WERI-Rb-1 (cell line): ENCODE results near the gene USP14.

Source experiments
- DNase-seq: peaks from one replicate; pipeline ENCODE4 v3.0.0-alpha.2; 2020
- H3K27ac ChIP-seq: fragments of 250-450 bp; sonication (Bioruptor Pico); 2 replicates; pipeline ENCODE4 v1.5.1; 2020; ENCODE audit warnings: mild to moderate bottlenecking, moderate library complexity
- H3K27me3 ChIP-seq: fragments of 250-450 bp; sonication (Bioruptor Pico); 2 replicates; pipeline ENCODE4 v1.5.1; 2021; ENCODE audit warnings: mild to moderate bottlenecking, low read depth, moderate library complexity; ENCODE audit not compliant: insufficient read depth, severe bottlenecking
- H3K36me3 ChIP-seq: fragments of 250-450 bp; sonication (Bioruptor Pico); 2 replicates; pipeline ENCODE4 v1.5.1; 2020; ENCODE audit warnings: mild to moderate bottlenecking, moderate library complexity
- H3K4me3 ChIP-seq: 2 replicates; pipeline ENCODE4 v1.5.1; 2011; ENCODE audit warnings: low read depth, mild to moderate bottlenecking, control low read depth, low read length
- H3K9me3 ChIP-seq: fragments of 250-450 bp; sonication (Bioruptor Pico); 2 replicates; pipeline ENCODE4 v1.5.1; 2021; ENCODE audit warnings: mild to moderate bottlenecking, moderate library complexity; ENCODE audit not compliant: severe bottlenecking
- CTCF ChIP-seq: IDR thresholded peaks from 2 replicates; pipeline ENCODE4 v1.5.1; 2011; ENCODE audit warnings: low read depth, mild to moderate bottlenecking, control low read depth, inconsistent platforms, low read length

The USP14 gene

GRCh38 chr18:160831-161570, 2.6 kb downstream of the USP14 start:
- H3K4me3 ChIP-seq = no peak overlapping the region
- no peak overlapping the region for H3K27ac ChIP-seq
- no peak for DNase-seq
- H3K27me3 ChIP-seq = no peaks in the 10 kb centered on the region
- peaks cover 43% of the 10 kb centered on the region for H3K36me3 ChIP-seq
- TF ChIP-seq CTCF = no peak
- no peaks in the 10 kb centered on the region for H3K9me3 ChIP-seq

- Histone ChIP-seq H3K9me3 (no peaks in the 10 kb centered on the region), H3K27me3 (no peaks in the 10 kb centered on the region), H3K27ac (no peak overlapping the region), H3K36me3 (peaks cover 45% of the 10 kb centered on the region), H3K4me3 (no peak overlapping the region)
- no peak for TF ChIP-seq CTCF
- DNase-seq = no peak
These were observed 14.0 kb downstream of the USP14 start for GRCh38 chr18:172361-172760.

- H3K27ac ChIP-seq = no peak overlapping the region
- TF ChIP-seq CTCF = no peak
- no peak overlapping the region for H3K4me3 ChIP-seq
- H3K9me3 ChIP-seq = no peaks in the 10 kb centered on the region
- no peak for DNase-seq
- no peaks in the 10 kb centered on the region for H3K27me3 ChIP-seq
- peaks cover 28% of the 10 kb centered on the region for H3K36me3 ChIP-seq
These were observed 21.1 kb downstream of the USP14 start for GRCh38 chr18:179499-179898.

- DNase-seq = no peak
- Histone ChIP-seq H3K9me3 (no peaks in the 10 kb centered on the region), H3K27ac (no peak overlapping the region), H3K27me3 (no peaks in the 10 kb centered on the region), H3K36me3 (peaks cover 42% of the 10 kb centered on the region), H3K4me3 (no peak overlapping the region)
- TF ChIP-seq CTCF = no peak
These were observed 23.4 kb downstream of the USP14 start for GRCh38 chr18:181711-182110.

GRCh38 chr18:183769-184168, 25.4 kb downstream of the USP14 start:
- no peak for TF ChIP-seq CTCF
- H3K27ac ChIP-seq = no peak overlapping the region
- no peaks in the 10 kb centered on the region for H3K9me3 ChIP-seq
- H3K4me3 ChIP-seq = no peak overlapping the region
- no peaks in the 10 kb centered on the region for H3K27me3 ChIP-seq
- DNase-seq = no peak
- peaks cover 42% of the 10 kb centered on the region for H3K36me3 ChIP-seq

DNA sequence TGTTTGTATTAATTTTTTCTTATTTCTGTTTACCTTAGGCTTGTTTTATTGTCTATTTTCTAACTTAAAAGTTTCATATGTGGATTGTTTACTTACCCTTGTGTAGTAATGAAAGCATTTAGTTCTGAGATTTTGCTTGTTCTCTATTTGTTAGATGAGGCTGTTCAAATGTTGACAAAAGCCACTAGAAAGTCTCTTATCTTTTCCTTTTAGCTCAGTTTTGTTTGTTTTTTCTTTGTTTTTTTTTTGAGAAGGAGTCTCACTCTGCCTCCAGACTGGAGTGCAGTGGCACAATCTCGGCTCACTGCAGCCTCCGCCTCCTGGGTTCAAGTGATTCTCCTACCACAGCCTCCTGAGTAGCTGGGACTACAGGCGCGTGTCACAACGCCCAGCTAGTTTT, 30.9 kb downstream of the USP14 start:
- no peak overlapping the region for H3K4me3 ChIP-seq
- no peaks in the 10 kb centered on the region for H3K9me3 ChIP-seq
- no peak for TF ChIP-seq CTCF
- no peak for DNase-seq
- H3K27ac ChIP-seq = no peak overlapping the region
- H3K27me3 ChIP-seq = no peaks in the 10 kb centered on the region
- H3K36me3 ChIP-seq = peaks cover 15% of the 10 kb centered on the region
